K562 (cell line): ENCODE data around the gene ZNF586. TPM values are rescaled to one million over a fixed set of nuclear protein-coding genes. Genes with fewer than 3 reads are reported as not detected.

Experiments used
- ATAC-seq: fragments of 200-7000 bp; cut with Tn5 transposase; 3 replicates; pipeline ENCODE4 v1.9.1; 2020; ENCODE audit warnings: moderate library complexity
- BruUV-seq: library from RNA; stranded (reverse); fragments of 400-500 nt; replicated peaks from 2 replicates; lab custom pipeline; 2021; lab: Mats Ljungman, UMichigan
- CTCF ChIA-PET: fragments of 300-600 bp; formaldehyde crosslinking; extraction: SDS; loops from one replicate; lab custom pipeline; 2021; ENCODE audit warnings: low intra/inter-chr PET ratio; lab: Yijun Ruan, JAX
- POLR2A ChIA-PET: fragments of 300-600, 350-650 bp; sonication (Branson Sonifier 250); formaldehyde crosslinking; extraction: SDS; loops from one replicate; lab custom pipeline; 2021; ENCODE audit warnings: antibody characterized with exemption, inconsistent platforms; lab: Yijun Ruan, JAX
- DNase-seq, 4 experiments: peaks; one replicate each; pipeline versions ENCODE4 v3.0.0 to v3.0.0-alpha.2; 2011 to 2018; ENCODE audit warnings: low spot score in 3 of 4, mixed read lengths in 3 of 4; ENCODE audit errors: extremely low read depth in 1 of 4
- FAIRE-seq: peaks from 2 replicates; lab custom pipeline; 2011; peaks lifted over from hg19 to GRCh38; lab: Jason Lieb, UNC
- H2AFZ ChIP-seq: 2 replicates; pipeline ENCODE4 v1.6.0; 2011; ENCODE audit warnings: low read depth, low read length, control low read depth, inconsistent platforms
- H3K27ac ChIP-seq: fragments of 200-600 bp; 3 replicates; pipeline ENCODE4 v1.8.0; 2011; ENCODE audit warnings: low read depth, mild to moderate bottlenecking, control low read depth, inconsistent platforms, low read length, moderate library complexity, mixed read lengths; ENCODE audit errors: extremely low read depth
- H3K27me3 ChIP-seq, 2 experiments: fragments of 300-600 bp in 1 of 2; 2 replicates in 1 of 2; 3 replicates in 1 of 2; pipeline versions ENCODE4 v1.6.0 to v1.8.0; 2011; ENCODE audit warnings: inconsistent platforms in 2 of 2, low read length in 2 of 2, mild to moderate bottlenecking in 1 of 2, mixed read lengths in 1 of 2, moderate library complexity in 1 of 2; ENCODE audit not compliant: control insufficient read depth in 2 of 2, insufficient read depth in 2 of 2
- H3K36me3 ChIP-seq: fragments of 300-600 bp; 3 replicates; pipeline ENCODE4 v1.8.0; 2011; ENCODE audit warnings: mild to moderate bottlenecking, low read length, inconsistent platforms; ENCODE audit not compliant: control insufficient read depth, insufficient read depth
- H3K4me1 ChIP-seq, 2 experiments: fragments of 200-600 bp in 1 of 2; replicated peaks in 1 of 2; 2 replicates in 1 of 2; 3 replicates in 1 of 2; pipeline versions ENCODE4 v1.5.1 to v1.8.0; 2011; ENCODE audit warnings: inconsistent platforms in 2 of 2, low read length in 2 of 2, mild to moderate bottlenecking in 1 of 2, mixed read lengths in 1 of 2, moderate library complexity in 1 of 2; ENCODE audit not compliant: control insufficient read depth in 2 of 2, insufficient read depth in 2 of 2
- H3K4me2 ChIP-seq: 2 replicates; pipeline ENCODE4 v1.6.1; 2011; ENCODE audit warnings: low read length, control low read depth, inconsistent platforms, mixed read lengths; ENCODE audit not compliant: insufficient read depth
- H3K4me3 ChIP-seq: fragments of 200-600 bp; sonication (generic), shearing (Covaris generic); 2 replicates; pipeline ENCODE4 v1.5.1; 2016; ENCODE audit warnings: control low read depth, inconsistent platforms
- H3K79me2 ChIP-seq: fragments of 200-600 bp; 3 replicates; pipeline ENCODE4 v1.8.0; 2011; ENCODE audit warnings: low read length, inconsistent platforms; ENCODE audit not compliant: control insufficient read depth, insufficient read depth
- H3K9ac ChIP-seq, 2 experiments: 2 replicates each; pipeline versions ENCODE4 v1.6.0 to v1.6.1; 2011; ENCODE audit warnings: low read depth in 2 of 2, low read length in 2 of 2, control low read depth in 1 of 2, inconsistent platforms in 1 of 2, mild to moderate bottlenecking in 1 of 2, mixed read lengths in 1 of 2; ENCODE audit not compliant: insufficient read depth in 1 of 2
- H3K9me1 ChIP-seq: one replicate; pipeline ENCODE4 v1.6.0; 2011; ENCODE audit warnings: inconsistent platforms, mild to moderate bottlenecking, low read length, moderate library complexity; ENCODE audit not compliant: control insufficient read depth, insufficient read depth
- H3K9me3 ChIP-seq: replicated peaks from 2 replicates; pipeline ENCODE4 v1.5.1; 2011; ENCODE audit warnings: low read depth, low read length, inconsistent platforms; ENCODE audit not compliant: control insufficient read depth, insufficient read depth
- H4K20me1 ChIP-seq: replicated peaks from 2 replicates; pipeline ENCODE4 v1.6.1; 2011; ENCODE audit warnings: low read length, inconsistent platforms, mixed read lengths; ENCODE audit not compliant: control insufficient read depth, insufficient read depth
- E2F6 ChIP-seq, 2 experiments: IDR thresholded peaks; 2 replicates each; pipeline ENCODE4 v1.6.1; 2011; ENCODE audit warnings: borderline replicate concordance in 1 of 2, control low read depth in 1 of 2, low read depth in 1 of 2, low read length in 1 of 2, mild to moderate bottlenecking in 1 of 2, mixed read lengths in 1 of 2, moderate library complexity in 1 of 2; ENCODE audit not compliant: insufficient read depth in 1 of 2, insufficient read length in 1 of 2, poor library complexity in 1 of 2, severe bottlenecking in 1 of 2; ENCODE audit errors: extremely low read depth in 1 of 2
- EP300 ChIP-seq: IDR thresholded peaks from 2 replicates; pipeline ENCODE4 v1.6.1; 2012; ENCODE audit warnings: low read length, improper control_type of control experiment
- FIP1L1 ChIP-seq: fragments of 200-400 bp; formaldehyde crosslinking; IDR thresholded peaks from 2 replicates; pipeline ENCODE4 v1.6.1; 2018; ENCODE audit warnings: mild to moderate bottlenecking, low read depth, low read length; ENCODE audit not compliant: poor library complexity, severe bottlenecking
- KDM5B ChIP-seq: fragments of 200-600 bp; sonication (generic); IDR thresholded peaks from 2 replicates; pipeline ENCODE4 v1.6.1; 2012; ENCODE audit warnings: low read depth, mild to moderate bottlenecking, moderate library complexity, low read length, control low read depth, inconsistent platforms; ENCODE audit not compliant: insufficient replicate concordance
- MAFF ChIP-seq: IDR thresholded peaks from 2 replicates; pipeline ENCODE4 v1.6.1; 2012; ENCODE audit warnings: low read length, improper control_type of control experiment
- PML ChIP-seq: IDR thresholded peaks from 2 replicates; pipeline ENCODE4 v1.6.1; 2012; ENCODE audit warnings: low read length, inconsistent platforms
- POLR3G ChIP-seq: IDR thresholded peaks from 2 replicates; pipeline ENCODE4 v1.6.1; 2011; ENCODE audit not compliant: insufficient read length, insufficient replicate concordance; ENCODE audit errors: extremely low read depth
- PRDM10 ChIP-seq: fragments of 450-650 bp; IDR thresholded peaks from 2 replicates; pipeline ENCODE4 v1.6.1; 2018; ENCODE audit not compliant: partially characterized antibody
- PTBP1 ChIP-seq: fragments of 200-400 bp; formaldehyde crosslinking; IDR thresholded peaks from 2 replicates; pipeline ENCODE4 v1.6.1; 2017; ENCODE audit warnings: low read depth, low read length
- RAD21 ChIP-seq, 2 experiments: fragments of 250-450 bp in 1 of 2; fragments of 450-650 bp in 1 of 2; sonication (Bioruptor Pico) in 1 of 2; formaldehyde crosslinking in 1 of 2; IDR thresholded peaks in 1 of 2; conservative IDR thresholded peaks in 1 of 2; 2 replicates each; pipeline versions ENCODE4 v1.4.0 to v1.8.0; 2020 to 2022; ENCODE audit warnings: mild to moderate bottlenecking in 2 of 2, moderate library complexity in 1 of 2
- SMAD3 ChIP-seq: fragments of 450-650 bp; formaldehyde crosslinking; conservative IDR thresholded peaks from 2 replicates; pipeline ENCODE4 v1.4.0; 2020; ENCODE audit warnings: mild to moderate bottlenecking
- TAF15 ChIP-seq: fragments of 200-400 bp; formaldehyde crosslinking; IDR thresholded peaks from 2 replicates; pipeline ENCODE4 v1.6.1; 2017; ENCODE audit warnings: mild to moderate bottlenecking, low read depth, low read length, moderate library complexity
- ZFP36 ChIP-seq: fragments of 150-350 bp; IDR thresholded peaks from 2 replicates; pipeline ENCODE4 v1.6.1; 2018; ENCODE audit warnings: low read length, low read depth; ENCODE audit not compliant: partially characterized antibody
- ZNF239 ChIP-seq: fragments of 250-450 bp; sonication (Bioruptor Pico); IDR thresholded peaks from 2 replicates; pipeline ENCODE4 v1.4.0; 2020; ENCODE audit warnings: mild to moderate bottlenecking
- ZNF274 ChIP-seq: IDR thresholded peaks from 2 replicates; pipeline ENCODE4 v1.6.1; 2011; ENCODE audit warnings: low read depth, mild to moderate bottlenecking, low read length, moderate library complexity, borderline replicate concordance
- ZNF584 ChIP-seq: fragments of 200-800 bp; sonication (Bioruptor generic); IDR thresholded peaks from 2 replicates; pipeline ENCODE4 v1.6.1; 2016; ENCODE audit warnings: low read depth, mild to moderate bottlenecking, missing genetic modification characterization, missing compliant biosample characterization
- ZNF79 ChIP-seq: fragments of 250-450 bp; sonication (Bioruptor Pico); IDR thresholded peaks from 2 replicates; pipeline ENCODE4 v1.4.0; 2020; ENCODE audit warnings: low read depth, mild to moderate bottlenecking, moderate library complexity
- WGBS: fragments of 100-300 bp; shearing (Covaris generic); methylation state at CpG from one replicate; pipeline ENCODE4 v1.1.6; 2016; ENCODE audit warnings: low coverage, mixed read lengths; ENCODE audit not compliant: insufficient coverage; ENCODE audit errors: missing lambda C conversion rate; 5-methylcytosine and 5-hydroxymethylcytosine counted together
- in situ Hi-C: fragments of 300-500 bp; cut with MboI; formaldehyde crosslinking; loops from 4 replicates; pipeline ENCODE4 v1.15.0; 2018; ENCODE audit warnings: inconsistent platforms, mixed read lengths
- intact Hi-C: fragments of 100-400 bp; cut with micrococcal nuclease; formaldehyde crosslinking; loops from 2 replicates; pipeline ENCODE4 v1.14.2; 2022
- polyA plus RNA-seq, 8 experiments: library from polyadenylated mRNA; depleted of rRNA in 4 of 8; stranded (reverse) in 5 of 8; unstranded in 3 of 8; fragments of >200 nt; fragmentation: Nextera tagmentation in 2 of 8; fragmentation: Illumina TruSeq in 1 of 8; extraction: Ambion mirVana in 2 of 8; extraction: Trizol in 1 of 8; gene quantifications; 2 replicates each; pipeline versions ENCODE4 v1.2.1 to v1.2.3, GENCODE V29; 2011 to 2014; ENCODE audit warnings: inconsistent platforms in 1 of 8, missing spikeins in 1 of 8
- total RNA-seq, 7 experiments: library from RNA; depleted of rRNA in 6 of 7; stranded (reverse); fragments of >200 nt in 6 of 7; fragmentation: Illumina TruSeq in 2 of 7; extraction: Trizol in 2 of 7; gene quantifications; 2 replicates each; pipeline versions ENCODE4 v1.2.1 to v1.2.3, GENCODE V29; 2011 to 2021; ENCODE audit warnings: low replicate concordance in 1 of 7

ZNF586 gene
- total and polyA plus RNA-seq, 9 of the 15 experiments (the other 6 are each of a cell fraction or from before 2014, with no cell fraction given) = 2.5 to 12.6 (median 8.4) TPM

- FAIRE-seq (no peak), DNase-seq (no peak), ATAC-seq (no peak)
- no peaks in the 10 kb centered on the region; a peak in 1 of 5 replicates for H3K27me3 ChIP-seq
- peaks cover 4 to 6% of the 10 kb centered on the region in 2 experiments; a peak in 3 of 5 replicates for H3K4me1 ChIP-seq
- WGBS = 77% methylated on average over 3 of the region's 3 CpGs
- ChIA-PET CTCF (no interaction called here), POLR2A (no interaction called here)
- H2AFZ ChIP-seq = no peak overlapping the region
- H3K9ac ChIP-seq = no peak overlapping the region
- peak overlapping the region; percentile 95 for H3K4me2 ChIP-seq
- peak overlapping the region; percentile 84; the same call in 1 of the 2 replicates for H3K4me3 ChIP-seq
- H4K20me1 ChIP-seq = no peaks in the 10 kb centered on the region
- H3K9me3 ChIP-seq = peaks cover 15% of the 10 kb centered on the region
- H3K79me2 ChIP-seq = peaks cover 28% of the 10 kb centered on the region
- intact Hi-C loops = no loop called here
- H3K27ac ChIP-seq = no peak overlapping the region
- BruUV-seq = no TSS peak
- no peaks in the 10 kb centered on the region for H3K9me1 ChIP-seq
- peaks cover 47% of the 10 kb centered on the region for H3K36me3 ChIP-seq
- in situ Hi-C loops = no loop called here
- TF ChIP-seq RAD21 (CRISPR knock-in tag; conservative IDR thresholded peaks at IDR 0.05 in 1 of 2, IDR thresholded peaks at IDR 0.05 in 1 of 2) (no peak), ZNF584 (CRISPR knock-in tag) (no peak), ZNF239 (no peak), ZNF274 (no peak), KDM5B (no peak), POLR3G (no peak), EP300 (no peak), PRDM10 (no peak), PTBP1 (no peak), TAF15 (no peak), FIP1L1 (no peak), ZFP36 (no peak), ZNF79 (CRISPR knock-in tag) (no peak), SMAD3 (no peak), E2F6 (IDR thresholded peaks at IDR 0.05; ENCODE audit: borderline replicate concordance in 1 of 2, extremely low read depth in 1 of 2, insufficient read depth in 1 of 2, insufficient read length in 1 of 2, low read depth in 1 of 2, low read length in 1 of 2, poor library complexity in 1 of 2, severe bottlenecking in 1 of 2) (no peak), MAFF (no peak), PML (no peak)
These were observed 21.4 kb upstream of the ZNF586 start for GRCh38 chr19:57748029-57748428.
